Upper lobe of left lung (tissue), 6 donors: ENCODE results near the gene RASA3. TPM values are rescaled to one million over a fixed set of nuclear protein-coding genes. Genes with fewer than 3 reads are reported as not detected.
A peak's percentile ranks its signal among the peaks of the same experiment; 100 is the strongest.
"Not testable (repeated sequence)": the region's sequence is repeated elsewhere in the genome, so short reads cannot be mapped to it uniquely, and the experiment has no call there.

Experiments
- ATAC-seq, 2 donors: fragments of 200-7000 bp; cut with Tn5 transposase; one replicate each; pipeline ENCODE4 v1.9.1; 2022; ENCODE audit warnings: mild to moderate bottlenecking in 2 of 2, moderate library complexity in 2 of 2; ENCODE audit not compliant: low FRiP score in 2 of 2
- DNase-seq, 2 donors: peaks; one replicate each; pipeline ENCODE4 v3.0.0-alpha.2; 2019 to 2020
- H3K27ac ChIP-seq, 4 donors: fragments of 200-600 bp; sonication (generic); one replicate each; pipeline ENCODE4 v1.5.1; 2016 to 2019
- H3K27me3 ChIP-seq, 4 donors: fragments of 200-600 bp; sonication (generic); one replicate each; pipeline ENCODE4 v1.5.1; 2017 to 2019
- H3K36me3 ChIP-seq, 4 donors: fragments of 200-600 bp; sonication (generic); one replicate each; pipeline ENCODE4 v1.5.1; 2016 to 2019
- H3K4me1 ChIP-seq, 4 donors: fragments of 200-600 bp; sonication (generic); one replicate each; pipeline ENCODE4 v1.5.1; 2018 to 2019
- H3K4me3 ChIP-seq, 4 donors: fragments of 200-600 bp; sonication (generic); one replicate each; pipeline ENCODE4 v1.5.1; 2017 to 2019; ENCODE audit warnings: mild to moderate bottlenecking in 2 of 4, moderate library complexity in 1 of 4
- H3K9me3 ChIP-seq, 4 donors: fragments of 200-600 bp; sonication (generic); one replicate each; pipeline ENCODE4 v1.5.1; 2018 to 2019
- EP300 ChIP-seq, 4 donors: sonication (generic); formaldehyde crosslinking; IDR thresholded peaks; one replicate each; pipeline ENCODE4 v1.5.1; 2017; ENCODE audit warnings: antibody characterized with exemption in 4 of 4, control low read depth in 2 of 4
- POLR2A ChIP-seq, 4 donors: fragments of 450-650 bp; IDR thresholded peaks; one replicate each; pipeline ENCODE4 v1.5.1; 2016 to 2017; ENCODE audit warnings: antibody characterized with exemption in 4 of 4, mild to moderate bottlenecking in 2 of 4
- POLR2AphosphoS5 ChIP-seq, 2 donors: sonication (generic); formaldehyde crosslinking; IDR thresholded peaks; one replicate each; pipeline ENCODE4 v1.5.1; 2017; ENCODE audit warnings: antibody characterized with exemption in 2 of 2
- WGBS, 2 donors: methylation state at CpG; one replicate each; pipeline ENCODE4 v1.1.5; 2017 to 2018; 5-methylcytosine and 5-hydroxymethylcytosine counted together
- total RNA-seq, 6 donors: library from RNA; depleted of rRNA in 4 of 6; stranded (reverse); fragments of >200 nt in 4 of 6; gene quantifications; one replicate each; pipeline versions ENCODE4 v1.1.0 to v1.2.1, GENCODE V29; 2016 to 2021
- TF ChIP-seq, protein P1 (sequence below), 6 experiments: fragments of 450-650 bp in 4 of 6; fragments of 200-600 bp in 2 of 6; sonication (generic) in 2 of 6; IDR thresholded peaks; one replicate each; pipeline ENCODE4 v1.5.1; 2016 to 2019; ENCODE audit warnings: antibody characterized with exemption in 6 of 6
- donor health status: DM: no; HTN: no; CAD: no; lungs with moderate emphysema.
- donor health status: DM: no; HTN: yes; CAD: no; lungs with severe emphysema.

Gene RASA3
- total RNA-seq, 6 donors from 2014 or later = 11.4 to 52.4 (median 18.4) TPM

DNA sequence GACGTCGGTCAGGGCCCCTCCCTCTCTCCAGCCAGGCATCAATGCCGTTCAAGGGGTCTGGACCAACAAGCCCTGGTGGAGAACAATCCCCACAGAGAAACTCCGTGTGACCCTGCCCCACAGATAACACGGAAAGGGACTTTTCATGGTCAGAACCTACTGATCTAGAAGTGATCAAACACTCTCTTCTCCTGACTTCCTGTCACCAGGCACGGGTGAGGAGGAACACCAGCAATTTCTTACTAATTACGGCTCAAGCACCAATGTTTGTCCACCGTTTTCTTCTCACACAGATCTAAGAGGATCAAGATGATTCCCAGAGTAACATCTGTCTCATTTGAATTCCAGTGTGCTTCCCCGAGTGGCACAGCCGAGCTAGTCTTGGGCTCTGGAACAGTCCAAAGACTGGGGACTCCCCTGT lies 11.8 kb downstream of the RASA3 start:
- H3K9me3 ChIP-seq = no peaks in the 10 kb centered on the region
- 35 to 44% methylated on average over 9 to 10 of the region's 10 CpGs for WGBS, 2 donors
- DNase-seq (no peak), ATAC-seq (peak in 1 of 2 donors; percentile 24)
- no peaks in the 10 kb centered on the region for H3K27me3 ChIP-seq
- peaks cover 13 to 59% (median 41%) of the 10 kb centered on the region in 4 donors for H3K4me1 ChIP-seq
- peak overlapping the region; percentile 32 to 79 (median 55) for H3K27ac ChIP-seq
- no peak for TF ChIP-seq POLR2AphosphoS5 (IDR thresholded peaks at IDR 0.05)
- no peak for TF ChIP-seq POLR2A (IDR thresholded peaks at IDR 0.05)
- TF ChIP-seq, protein P1, sequence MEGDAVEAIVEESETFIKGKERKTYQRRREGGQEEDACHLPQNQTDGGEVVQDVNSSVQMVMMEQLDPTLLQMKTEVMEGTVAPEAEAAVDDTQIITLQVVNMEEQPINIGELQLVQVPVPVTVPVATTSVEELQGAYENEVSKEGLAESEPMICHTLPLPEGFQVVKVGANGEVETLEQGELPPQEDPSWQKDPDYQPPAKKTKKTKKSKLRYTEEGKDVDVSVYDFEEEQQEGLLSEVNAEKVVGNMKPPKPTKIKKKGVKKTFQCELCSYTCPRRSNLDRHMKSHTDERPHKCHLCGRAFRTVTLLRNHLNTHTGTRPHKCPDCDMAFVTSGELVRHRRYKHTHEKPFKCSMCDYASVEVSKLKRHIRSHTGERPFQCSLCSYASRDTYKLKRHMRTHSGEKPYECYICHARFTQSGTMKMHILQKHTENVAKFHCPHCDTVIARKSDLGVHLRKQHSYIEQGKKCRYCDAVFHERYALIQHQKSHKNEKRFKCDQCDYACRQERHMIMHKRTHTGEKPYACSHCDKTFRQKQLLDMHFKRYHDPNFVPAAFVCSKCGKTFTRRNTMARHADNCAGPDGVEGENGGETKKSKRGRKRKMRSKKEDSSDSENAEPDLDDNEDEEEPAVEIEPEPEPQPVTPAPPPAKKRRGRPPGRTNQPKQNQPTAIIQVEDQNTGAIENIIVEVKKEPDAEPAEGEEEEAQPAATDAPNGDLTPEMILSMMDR (IDR thresholded peaks at IDR 0.05) = no peak
- TF ChIP-seq EP300 (IDR thresholded peaks at IDR 0.05) = no peak
- H3K4me3 ChIP-seq = no peak overlapping the region
- no peaks in the 10 kb centered on the region for H3K36me3 ChIP-seq

DNA sequence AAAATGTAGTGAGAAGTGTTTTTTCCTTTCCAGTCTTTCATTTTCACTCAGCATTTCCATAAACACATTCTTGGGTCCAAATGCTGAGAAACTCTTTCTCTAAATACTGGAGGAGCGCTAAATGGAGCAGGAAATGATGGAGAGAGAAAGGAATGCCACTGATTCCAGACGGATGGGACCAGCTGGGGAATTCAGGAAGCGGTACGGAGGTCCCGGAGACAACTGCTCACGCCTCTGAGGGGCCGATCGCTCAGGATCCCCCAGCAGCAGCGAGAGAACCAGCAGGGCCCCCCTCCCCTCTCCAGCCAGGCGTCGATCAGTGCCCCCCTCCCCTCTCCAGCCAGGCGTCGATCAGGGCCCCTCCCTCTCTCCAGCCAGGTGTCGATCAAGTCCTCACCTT lies 13.2 kb downstream of the RASA3 start:
- Histone ChIP-seq H3K4me3 (peak overlapping the region in 2 of 4 donors; percentile 0 to 13), H3K27me3 (no peaks in the 10 kb centered on the region), H3K27ac (peak overlapping the region; percentile 69 to 81 (median 76)), H3K36me3 (no peaks in the 10 kb centered on the region), H3K9me3 (no peaks in the 10 kb centered on the region), H3K4me1 (peaks cover 14 to 60% (median 47%) of the 10 kb centered on the region in 4 donors)
- 5 to 14% methylated on average over 7 to 14 of the region's 14 CpGs for WGBS, 2 donors
- DNase-seq (no peak), ATAC-seq (peak; percentile 43 to 90)
- TF ChIP-seq, protein P1 (IDR thresholded peaks at IDR 0.05) = no peak
- TF ChIP-seq POLR2AphosphoS5 (IDR thresholded peaks at IDR 0.05) (peak; percentile 19 to 45), POLR2A (IDR thresholded peaks at IDR 0.05) (no peak)

DNA sequence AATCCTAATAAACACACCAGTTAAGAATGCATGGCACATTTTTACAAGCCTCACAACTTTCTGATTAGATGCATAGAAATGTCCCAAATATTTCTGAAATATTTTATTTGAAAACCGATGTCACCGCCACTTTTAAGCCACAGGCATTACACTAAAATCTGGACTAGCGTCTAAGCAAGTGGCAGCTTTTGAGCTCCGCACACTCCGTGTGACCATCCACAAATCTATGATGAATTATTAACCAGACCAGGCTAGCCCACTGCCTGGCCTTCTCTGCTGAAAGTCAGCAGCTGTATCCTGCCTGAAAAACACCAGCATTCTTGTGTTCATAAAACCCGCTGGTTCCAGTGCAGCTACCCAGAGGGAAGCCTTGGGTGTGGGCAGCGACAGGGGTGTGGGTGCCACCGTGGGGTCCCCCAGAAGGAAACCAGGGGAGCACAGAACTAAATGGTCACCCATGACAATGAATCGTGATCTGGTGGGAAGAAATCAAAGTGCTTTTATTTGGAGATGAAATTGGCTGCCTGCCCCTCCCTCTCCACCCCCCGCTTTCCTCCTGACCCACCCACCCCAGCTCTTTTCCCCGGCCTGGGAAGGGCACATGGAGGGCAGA lies 13.8 kb downstream of the RASA3 start:
- Histone ChIP-seq H3K27ac (peak overlapping the region; percentile 69 to 81 (median 76)), H3K27me3 (no peaks in the 10 kb centered on the region), H3K36me3 (no peaks in the 10 kb centered on the region), H3K9me3 (no peaks in the 10 kb centered on the region), H3K4me3 (peak overlapping the region in 2 of 4 donors; percentile 0 to 13), H3K4me1 (peaks cover 14 to 56% (median 47%) of the 10 kb centered on the region in 4 donors)
- ATAC-seq (peak in 1 of 2 donors; percentile 20), DNase-seq (no peak)
- WGBS, 2 donors = 31 to 43% methylated on average over 10 to 11 of the region's 11 CpGs
- no peak for TF ChIP-seq EP300 (IDR thresholded peaks at IDR 0.05)
- TF ChIP-seq, protein P1 (IDR thresholded peaks at IDR 0.05) = no peak
- TF ChIP-seq POLR2AphosphoS5 (IDR thresholded peaks at IDR 0.05) = no peak
- TF ChIP-seq POLR2A (IDR thresholded peaks at IDR 0.05) = no peak

DNA sequence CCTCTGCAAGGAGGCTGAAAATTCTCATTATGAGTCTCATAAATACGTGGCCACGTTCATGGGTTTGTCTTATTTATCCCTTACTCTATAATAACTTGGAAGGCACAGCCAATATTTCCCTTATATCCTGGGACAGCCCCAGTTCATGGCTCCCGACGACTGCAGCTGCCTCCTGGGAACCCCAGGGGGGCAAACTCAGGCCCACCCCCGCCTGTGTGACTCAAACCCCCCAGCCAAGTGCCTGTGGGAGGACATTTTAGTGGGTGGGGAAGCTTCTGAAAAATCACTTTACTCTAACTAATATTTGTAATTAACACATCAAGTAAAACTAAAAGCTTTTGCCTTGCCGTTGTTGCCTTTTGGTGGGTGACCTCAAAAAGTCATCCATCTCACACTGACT lies 14.3 kb downstream of the RASA3 start:
- no peaks in the 10 kb centered on the region for H3K36me3 ChIP-seq
- TF ChIP-seq EP300 (IDR thresholded peaks at IDR 0.05) (no peak), POLR2A (IDR thresholded peaks at IDR 0.05) (no peak), POLR2AphosphoS5 (IDR thresholded peaks at IDR 0.05) (no peak)
- TF ChIP-seq, protein P1 (IDR thresholded peaks at IDR 0.05) = no peak
- no peak overlapping the region for H3K4me3 ChIP-seq
- peak overlapping the region in 2 of 4 donors; percentile 80 to 81 for H3K27ac ChIP-seq
- H3K27me3 ChIP-seq = no peaks in the 10 kb centered on the region
- 68 to 71% methylated on average over 6 of the region's 6 CpGs for WGBS, 2 donors
- H3K4me1 ChIP-seq = peaks cover 14 to 50% (median 42%) of the 10 kb centered on the region in 4 donors
- H3K9me3 ChIP-seq = no peaks in the 10 kb centered on the region
- no peak for DNase-seq
- no peak for ATAC-seq

DNA sequence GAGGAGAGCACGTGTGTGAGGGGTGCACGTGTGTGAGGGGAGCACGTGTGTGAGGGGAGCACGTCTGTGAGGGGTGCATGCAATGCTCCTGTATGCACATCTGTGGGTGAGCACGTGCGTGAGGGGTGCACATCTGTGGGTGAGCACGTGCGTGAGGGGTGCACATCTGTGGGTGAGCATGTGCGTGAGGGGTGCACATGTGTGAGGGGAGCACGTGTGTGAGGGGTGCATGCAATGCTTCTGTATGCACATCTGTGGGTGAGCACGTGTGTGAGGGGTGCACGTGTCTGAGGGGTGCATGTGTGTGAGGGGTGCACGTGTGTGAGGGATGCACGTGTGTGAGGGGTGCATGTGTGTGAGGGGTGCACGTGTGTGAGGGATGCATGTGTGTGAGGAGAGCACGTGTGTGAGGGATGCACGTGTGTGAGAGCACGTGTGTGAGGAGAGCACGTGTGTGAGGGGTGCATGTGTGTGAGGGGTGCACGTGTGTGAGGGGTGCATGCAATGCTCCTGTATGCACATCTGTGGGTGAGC lies 15.0 kb downstream of the RASA3 start:
- DNase-seq = peak in 1 of 2 donors; percentile 36
- ATAC-seq, H3K27ac ChIP-seq, H3K4me3 ChIP-seq, H3K9me3 ChIP-seq, H3K27me3 ChIP-seq, H3K36me3 ChIP-seq: not testable (repeated sequence)
- 87 to 88% methylated on average over 20 of the region's 20 CpGs for WGBS, 2 donors
- H3K4me1 ChIP-seq = peaks cover 14 to 44% (median 36%) of the 10 kb centered on the region in 4 donors
